GM21717 (cell line): ENCODE measurements around the gene SAP130.

Source experiments
- ATAC-seq: cut with Tn5 transposase; IDR thresholded peaks from one replicate; pipeline ENCODE4 v1.9.1; 2021; ENCODE audit warnings: mild to moderate bottlenecking, moderate library complexity; ENCODE audit not compliant: unreplicated experiment

Gene SAP130

DNA sequence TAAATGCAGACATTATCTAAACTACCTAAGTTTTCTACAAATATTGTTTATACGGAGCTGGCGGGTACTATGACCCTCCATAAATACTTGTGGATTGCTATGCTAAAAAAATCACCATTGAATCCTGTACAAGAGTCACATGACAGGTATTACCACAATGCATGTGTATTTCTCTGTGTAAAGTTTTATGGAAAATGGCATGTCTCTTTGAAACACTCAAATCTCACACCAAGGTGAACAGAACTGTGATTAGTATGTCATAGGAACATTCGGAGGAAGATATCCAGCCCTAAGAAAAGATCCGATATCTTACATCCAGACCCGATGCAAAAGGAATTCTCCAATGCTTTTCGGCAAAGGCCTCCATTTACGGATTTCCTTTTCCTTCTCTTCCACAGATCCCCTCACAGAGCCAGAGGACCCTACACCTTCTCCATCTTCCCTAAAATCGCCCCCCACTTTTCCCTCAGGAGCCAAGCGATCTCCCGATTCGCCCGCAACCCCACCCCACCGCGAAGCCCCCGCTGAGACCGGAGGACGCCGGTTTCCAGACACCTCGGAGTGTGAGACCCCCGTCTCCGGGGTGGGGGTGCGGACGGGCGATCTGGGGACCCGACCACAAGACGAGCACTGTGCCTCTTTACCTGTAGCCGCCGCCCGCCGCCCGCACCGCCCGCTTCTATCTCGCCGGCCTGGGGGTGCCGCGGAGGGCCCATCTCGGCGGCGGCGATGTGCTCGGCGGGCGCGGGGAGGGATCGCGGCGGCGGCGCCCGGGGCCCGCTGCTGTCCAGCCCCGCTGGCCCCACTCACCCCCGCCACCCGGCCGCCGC, 1.2 kb downstream of the SAP130 start:
- ATAC-seq, result peak; percentile 6

DNA sequence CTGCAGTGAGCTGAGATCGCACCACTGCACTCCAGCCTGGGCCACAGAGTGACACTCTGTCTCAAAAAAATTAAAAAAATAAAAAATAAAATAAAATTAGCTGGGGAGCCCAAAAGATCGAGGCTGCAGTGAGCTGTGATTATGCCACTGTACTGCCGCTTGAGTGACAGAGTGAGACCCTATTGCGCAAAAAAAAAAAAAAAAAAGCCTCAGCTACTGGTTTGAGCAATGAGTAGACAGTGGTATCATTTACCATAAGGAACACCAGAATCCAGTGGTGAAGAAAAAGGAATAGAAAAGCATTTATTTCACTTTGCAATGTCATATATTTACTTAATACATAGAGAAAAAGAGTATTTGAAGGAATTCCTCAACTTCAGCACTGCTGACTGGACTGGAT, 3.0 kb downstream of the SAP130 start:
- no peak for ATAC-seq

DNA sequence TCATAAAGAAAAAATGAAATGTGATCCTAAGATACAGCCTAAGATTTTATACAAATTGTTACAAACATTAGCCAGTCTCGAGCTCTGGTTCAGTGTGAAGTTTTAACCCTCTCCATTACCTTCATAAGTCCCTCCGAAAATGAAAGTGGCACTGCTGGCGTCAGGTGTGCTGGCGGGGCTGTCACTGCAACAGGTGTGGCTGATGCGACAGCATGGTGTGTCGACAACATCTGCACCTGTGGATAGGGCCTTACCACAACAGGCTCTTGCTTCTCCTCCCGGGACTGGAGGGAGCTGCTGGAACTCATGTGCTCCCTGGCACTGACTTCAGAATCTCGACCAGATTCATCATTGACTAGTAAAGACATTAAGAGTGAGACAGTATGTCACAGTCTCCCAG, 10.3 kb downstream of the SAP130 start:
- ATAC-seq, result no peak

DNA sequence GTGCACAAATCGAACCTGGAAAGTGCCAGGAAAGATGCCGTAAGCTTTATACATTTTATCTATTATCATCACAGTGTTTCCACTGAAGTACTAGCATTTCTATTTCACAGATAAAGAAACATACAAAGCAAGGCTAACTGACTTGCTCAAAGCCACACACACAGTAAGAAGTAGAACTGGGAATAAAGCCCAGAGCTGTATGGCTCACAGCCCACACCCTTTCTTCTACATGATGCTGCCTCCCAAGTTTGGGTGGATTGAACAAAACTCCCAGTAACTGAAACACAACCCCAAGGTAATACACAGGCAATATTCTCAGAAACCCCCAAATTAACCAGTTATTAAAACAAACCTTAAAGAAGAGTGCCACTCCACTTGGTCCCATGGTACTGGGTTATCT, 11.2 kb downstream of the SAP130 start:
- ATAC-seq, result no peak

DNA sequence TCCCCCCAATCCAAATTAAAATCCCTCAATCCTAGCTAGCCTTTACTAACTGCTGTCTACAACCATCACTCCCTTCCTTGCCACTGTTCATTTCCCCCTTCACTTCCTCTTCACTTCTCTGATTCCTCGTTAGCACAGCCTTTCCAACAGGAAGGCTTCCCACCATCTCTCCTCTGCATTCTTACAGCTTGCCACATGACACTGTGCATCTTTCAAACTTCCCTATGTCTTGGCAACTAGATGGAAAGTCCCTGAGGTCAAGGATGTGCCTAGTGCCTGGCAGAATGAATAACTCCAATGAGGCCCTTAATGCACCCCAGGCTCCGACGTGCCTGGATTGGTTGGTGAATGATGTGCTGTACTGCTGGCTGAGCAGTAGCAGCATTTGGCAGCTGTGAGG, 15.2 kb downstream of the SAP130 start:
- ATAC-seq, result no peak

DNA sequence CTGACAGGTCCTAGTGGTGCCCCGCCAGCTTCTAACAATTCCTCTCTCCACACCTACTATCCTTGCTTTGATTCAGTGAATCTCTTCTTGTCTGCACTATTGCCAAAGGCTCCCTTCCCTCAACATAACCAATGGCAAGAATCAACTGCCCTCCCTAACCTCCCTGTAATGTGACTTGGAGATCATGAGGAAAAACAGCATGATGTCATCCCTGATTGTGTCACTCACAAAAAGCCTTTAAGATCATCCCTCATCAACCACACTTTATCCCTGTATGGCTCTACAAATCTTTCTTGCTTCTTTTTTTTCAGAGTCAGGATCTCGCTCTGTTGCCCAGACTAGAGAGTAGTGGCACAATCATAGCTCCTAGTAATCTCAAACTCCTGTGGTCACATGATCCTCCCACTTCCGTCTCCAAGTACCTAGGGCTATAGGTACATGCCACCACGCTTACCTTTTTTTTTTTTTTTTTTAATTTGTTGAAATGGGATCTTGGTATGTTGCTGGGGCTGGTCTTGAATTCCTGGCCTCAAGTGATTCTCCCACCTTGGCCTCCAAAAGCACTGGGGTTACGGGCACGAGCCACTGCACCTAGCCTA, 19.7 kb downstream of the SAP130 start:
- ATAC-seq, result no peak

DNA sequence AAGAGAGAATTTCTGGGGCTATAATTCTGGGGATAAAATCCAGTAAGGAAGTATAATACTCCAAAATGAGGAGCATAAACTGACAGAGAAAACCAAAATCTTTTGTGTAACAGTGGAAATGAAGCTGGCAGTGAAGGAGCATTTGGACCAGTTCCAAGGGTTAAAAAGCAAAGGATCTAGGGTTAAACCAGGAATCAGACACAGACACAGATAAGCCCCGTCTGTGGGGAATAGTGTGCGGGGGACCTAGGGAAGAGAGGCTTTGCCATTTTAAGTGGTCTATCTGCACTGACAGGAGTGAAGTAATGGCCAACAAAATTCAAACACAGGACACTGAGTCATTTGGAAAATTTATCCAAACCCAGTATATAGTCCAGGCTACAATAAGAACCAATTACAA, 23.4 kb downstream of the SAP130 start:
- ATAC-seq, result no peak

DNA sequence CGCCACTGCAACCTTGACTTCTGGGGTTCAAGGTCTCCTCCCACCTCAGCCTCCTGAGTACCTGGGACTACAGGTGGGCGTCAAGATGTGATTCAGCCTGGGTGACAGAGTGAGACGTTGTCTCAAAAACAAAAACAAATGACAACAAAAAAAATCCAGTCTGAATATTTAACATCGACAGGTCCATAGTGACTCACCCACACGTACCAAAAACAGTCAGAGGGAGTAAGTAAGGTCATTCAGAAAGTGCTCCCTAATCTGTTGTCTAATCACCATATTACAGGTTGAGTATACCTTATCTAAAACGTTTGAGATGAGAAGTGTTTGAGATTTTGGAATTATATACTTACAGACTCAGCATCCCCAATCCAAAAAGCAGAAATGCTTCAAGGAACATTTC, 24.4 kb downstream of the SAP130 start:
- no peak for ATAC-seq

DNA sequence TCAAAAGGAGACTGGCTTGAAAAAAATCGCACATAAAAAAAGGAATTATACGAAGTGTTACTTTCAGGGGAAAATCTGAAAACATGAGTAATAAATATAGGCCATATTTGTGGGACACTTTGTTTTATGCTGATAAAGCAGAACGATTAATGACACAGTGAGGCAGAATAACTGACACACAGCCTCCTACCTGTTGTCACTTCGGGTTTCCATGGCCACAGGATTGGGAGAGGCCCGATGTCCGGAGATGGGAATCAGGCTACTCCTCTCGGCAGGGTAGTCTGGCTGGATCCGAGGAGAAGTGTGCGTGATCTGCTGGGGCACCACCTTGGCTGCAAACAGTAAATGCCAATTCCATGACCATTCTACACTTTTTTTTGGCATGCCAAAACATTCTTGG, 31.7 kb downstream of the SAP130 start:
- ATAC-seq, result no peak

DNA sequence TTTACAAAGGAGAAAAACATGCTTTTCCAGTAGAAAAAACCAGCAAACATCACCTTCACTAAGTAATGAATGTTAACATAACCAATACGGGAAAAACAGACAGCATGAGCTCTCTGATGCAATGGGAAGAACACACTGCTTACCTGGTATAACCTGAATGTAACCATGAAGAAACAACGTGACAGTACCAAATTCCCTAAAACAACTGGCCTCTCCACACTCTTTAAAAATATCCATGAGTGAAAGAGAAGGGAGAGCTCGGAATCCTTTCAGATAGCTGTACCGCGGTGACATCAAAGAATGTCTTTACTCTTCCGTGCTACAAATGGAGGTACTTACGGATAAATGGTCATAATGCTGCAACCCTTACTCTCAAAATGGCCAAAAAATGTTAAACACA, 32.1 kb downstream of the SAP130 start:
- ATAC-seq, result no peak

DNA sequence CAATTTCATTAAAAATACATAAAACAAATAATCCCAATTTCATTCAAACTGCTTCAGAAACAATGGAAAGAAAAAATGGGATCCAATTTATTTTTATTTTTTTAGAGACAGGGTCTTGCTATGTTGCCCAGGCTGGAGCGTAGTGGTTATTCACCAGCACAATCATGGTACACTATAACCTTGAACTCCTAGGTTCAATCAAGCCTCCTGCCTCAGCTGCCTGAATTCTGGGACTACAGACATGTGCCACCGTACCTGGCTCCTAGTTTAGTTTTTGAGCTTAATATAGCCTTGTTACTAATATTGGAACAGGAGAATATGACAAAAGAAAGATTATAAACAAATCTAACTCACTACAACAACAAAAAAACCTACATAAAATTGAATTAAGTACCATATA, 34.2 kb downstream of the SAP130 start:
- no peak for ATAC-seq

DNA sequence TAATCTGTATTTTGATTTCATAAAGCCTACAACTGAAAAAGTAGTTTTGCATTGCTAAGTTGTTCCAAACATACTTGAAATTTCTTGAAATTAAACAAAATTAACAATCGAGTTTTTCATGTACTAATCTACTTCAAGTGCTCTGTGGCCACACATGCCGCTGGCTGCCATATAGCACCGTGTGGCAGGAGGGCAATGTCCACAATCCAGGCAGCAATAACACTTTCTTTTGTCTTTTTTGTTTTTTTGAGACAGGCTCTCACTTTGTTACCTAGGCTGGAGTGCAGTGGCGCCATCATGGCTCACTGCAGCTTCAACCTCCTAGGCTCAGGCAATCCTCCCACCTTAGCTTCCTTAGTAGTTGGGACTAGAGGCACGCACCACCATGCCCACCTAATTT, 36.1 kb downstream of the SAP130 start:
- no peak for ATAC-seq

DNA sequence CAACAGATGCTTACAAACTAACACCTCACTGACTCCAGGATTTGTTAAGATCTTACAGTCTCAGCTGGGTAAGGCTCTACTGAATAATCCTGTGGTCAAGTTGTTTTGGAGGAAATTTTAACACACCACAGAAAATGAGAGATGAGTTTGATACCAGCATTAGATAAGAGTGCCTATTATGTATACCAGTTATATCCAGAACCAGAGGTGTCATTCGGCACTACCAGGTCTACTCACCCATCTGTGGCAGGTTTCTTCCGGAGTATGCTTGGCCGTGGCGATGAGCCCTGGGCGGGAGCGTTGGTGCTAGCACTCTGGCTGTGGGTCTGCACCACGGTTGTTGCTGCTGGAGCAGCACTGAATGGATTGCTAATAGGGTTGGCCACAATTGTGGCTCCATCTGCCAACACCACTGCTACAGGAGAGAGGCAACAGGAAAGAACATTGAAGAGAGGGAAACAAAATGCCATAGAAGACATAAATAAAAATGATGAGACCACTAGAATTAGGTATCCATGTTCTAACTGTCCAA, 41.2 kb downstream of the SAP130 start:
- no peak for ATAC-seq

DNA sequence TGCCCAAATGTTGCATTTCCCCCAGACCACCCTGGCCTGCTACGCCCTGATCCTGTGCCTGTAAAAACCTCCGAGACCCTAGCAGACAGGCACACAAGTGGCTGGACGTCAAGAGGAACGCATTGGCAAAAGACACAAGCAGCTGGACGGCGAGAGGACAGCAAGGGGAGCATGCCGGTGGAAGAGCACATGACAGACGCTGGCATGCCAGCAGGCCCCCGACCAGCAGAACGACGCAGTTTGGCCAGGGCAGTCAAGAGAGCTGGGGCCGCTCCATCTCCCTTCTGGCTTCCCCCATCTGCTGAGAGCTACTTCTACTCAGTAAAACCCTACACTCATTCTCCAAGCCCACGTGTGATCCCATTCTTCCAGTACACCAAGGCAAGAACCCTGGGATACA, 42.1 kb downstream of the SAP130 start:
- no peak for ATAC-seq

DNA sequence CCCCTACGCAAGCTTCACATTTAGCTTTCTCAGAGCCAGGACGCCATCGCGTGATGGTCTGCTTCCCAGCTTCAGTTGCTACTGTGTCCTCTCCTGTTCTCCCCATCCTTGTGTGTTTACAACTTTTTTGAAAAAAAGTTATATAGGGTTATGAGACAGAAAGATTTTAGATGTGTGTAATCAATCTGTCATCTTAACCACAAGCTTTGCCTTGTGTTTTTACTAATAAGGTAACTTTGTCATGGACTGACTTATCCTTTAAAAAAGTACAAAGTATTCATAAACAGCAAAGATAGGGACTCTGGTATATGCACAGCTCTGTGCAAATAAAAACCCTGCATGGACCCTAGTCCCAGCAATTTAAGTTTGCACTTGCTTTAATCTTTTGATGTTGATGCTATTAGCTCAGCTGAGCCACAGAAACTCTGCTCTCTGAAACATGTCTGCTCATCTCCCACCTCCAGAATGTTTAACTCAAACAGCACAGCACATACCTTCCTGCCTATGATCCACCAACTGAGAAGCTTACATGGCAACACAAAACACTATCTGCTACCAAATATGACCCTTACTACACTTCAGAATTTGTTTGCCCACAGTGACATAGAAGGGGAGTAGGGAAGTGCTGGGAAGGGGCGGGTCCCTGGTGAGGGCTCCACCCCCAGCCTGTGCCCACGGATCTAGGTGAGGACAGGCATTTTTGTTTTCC, 42.7 kb downstream of the SAP130 start:
- no peak for ATAC-seq

DNA sequence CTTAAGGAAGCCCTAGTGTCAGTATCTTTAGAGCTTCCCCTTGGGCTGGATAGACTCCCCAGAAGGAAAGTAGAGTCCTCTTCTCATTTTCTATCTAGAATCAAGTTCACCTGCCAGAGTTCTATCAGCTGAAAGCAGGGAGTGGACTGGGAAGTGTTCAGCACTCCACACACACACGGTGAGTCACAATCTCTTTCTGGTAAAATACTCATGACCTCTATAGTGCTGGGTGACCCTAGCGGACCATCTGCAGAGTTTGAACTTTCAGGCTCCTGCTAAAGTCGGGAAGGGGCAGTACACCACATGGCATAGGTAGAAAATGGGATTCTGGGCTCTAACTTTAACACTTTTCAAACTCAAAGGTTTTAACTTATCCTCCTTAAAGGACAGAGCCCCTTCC, 43.3 kb downstream of the SAP130 start:
- no peak for ATAC-seq

DNA sequence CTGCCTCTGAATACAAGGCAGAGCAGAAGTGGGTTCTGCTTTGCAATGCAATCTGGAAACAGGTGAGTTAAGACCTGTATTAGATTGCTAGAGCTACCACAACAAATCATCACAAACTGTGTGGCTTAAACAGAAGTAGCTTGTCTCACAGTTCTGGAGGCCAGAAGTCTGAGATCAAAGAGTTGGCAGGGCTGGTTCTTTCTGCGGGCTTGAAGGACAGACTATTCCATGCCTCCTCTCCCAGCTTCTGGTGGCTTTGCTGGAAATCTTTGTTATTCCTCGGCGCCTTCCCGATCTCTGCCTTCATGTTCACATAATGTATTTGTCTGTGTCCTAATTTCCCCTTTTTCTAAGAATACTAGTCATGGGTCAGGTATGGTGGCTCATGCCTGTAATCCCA, 58.4 kb downstream of the SAP130 start:
- no peak for ATAC-seq

DNA sequence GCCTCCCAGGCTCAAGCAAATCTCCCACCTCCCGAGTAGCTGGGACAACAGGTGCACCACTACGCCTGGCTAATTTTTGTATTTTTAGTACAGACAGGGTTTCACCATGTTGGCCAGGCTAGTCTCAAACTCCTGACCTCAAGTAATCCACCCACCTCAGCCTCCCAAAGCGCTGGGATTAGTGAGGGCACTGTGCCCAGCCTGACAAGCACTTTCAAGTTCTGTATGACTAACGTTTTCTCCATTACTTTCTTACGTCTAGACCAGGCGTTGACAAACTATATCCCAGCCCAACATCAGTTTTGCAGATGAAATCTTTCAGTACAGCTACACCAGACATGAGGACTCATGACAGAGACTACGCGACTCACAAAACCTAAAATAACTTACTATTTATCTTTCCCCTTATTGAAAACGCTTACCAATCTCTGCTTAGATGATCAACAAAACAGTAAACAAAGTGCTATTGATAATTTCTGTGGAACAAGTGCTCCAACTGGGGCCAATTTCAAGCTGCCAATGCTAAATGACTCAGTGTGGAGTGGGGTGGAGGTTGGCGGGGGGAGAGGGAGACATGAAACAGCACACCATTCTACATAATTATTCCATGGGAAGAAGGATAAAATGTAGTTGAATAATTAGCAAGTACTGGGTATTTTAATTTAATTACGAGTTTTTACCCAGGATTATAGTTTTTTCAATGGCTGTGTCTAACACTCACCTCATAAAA, 59.1 kb downstream of the SAP130 start:
- no peak for ATAC-seq

DNA sequence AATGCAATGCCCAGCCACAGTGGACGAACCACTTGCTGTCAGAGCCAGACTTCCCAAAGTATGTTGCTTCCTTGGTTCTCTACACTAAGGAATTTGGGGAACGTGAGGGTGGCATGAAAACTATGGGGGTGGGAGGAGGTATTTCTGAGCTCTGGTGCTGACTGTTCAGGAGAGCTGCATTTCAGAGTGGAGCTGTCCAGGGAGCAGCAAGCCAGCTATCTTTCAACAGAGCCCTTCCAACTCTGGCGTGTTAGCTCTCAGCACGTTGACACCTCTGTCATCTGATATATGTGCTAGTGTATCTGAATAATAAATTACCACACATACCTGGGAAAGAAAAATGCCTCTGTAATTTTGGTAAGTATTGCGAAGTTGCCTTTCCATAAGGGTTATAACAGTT, 66.1 kb downstream of the SAP130 start:
- ATAC-seq, result no peak

DNA sequence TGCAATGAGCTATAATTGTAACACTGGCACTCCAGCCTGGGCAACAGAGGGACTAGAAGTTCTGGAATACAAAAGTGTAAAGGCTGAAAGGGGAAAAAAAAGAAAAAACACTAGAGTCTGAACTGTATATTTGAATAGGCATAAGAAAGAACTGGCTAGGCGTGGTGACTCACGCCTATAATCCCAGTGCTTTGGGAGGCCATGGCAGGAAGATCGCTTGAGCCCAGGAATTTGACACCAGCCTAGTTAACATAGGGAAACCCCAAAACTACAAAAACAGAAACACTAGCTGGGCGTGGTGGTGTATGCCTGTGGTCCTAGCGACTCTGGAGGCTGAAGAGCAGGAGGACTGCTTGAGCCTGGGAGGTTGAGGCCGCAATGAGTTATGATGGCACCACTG, 70.6 kb downstream of the SAP130 start:
- ATAC-seq, result no peak

DNA sequence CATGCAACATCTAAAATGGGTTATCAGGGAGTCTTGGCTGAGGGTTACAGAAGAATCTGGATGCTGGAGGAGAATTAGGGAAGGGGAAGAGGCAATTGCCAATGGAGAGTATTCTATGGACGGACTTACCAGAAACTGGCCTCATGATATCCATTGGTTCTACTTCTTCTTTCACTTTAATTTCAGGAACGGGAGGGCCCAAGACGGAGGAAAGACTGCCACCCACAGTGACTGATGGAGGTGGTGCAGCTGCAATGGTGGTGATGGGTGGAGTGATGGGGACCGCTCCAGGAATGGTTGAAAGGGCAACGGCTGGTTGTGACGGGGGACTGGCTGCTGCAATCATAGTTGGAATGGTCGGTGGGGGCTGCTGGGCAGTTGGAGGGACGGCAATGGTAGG, 73.0 kb downstream of the SAP130 start:
- ATAC-seq, result no peak
